OCI-LY7 (cell line): ENCODE measurements around the gene LRTM1. TPM values are rescaled to one million over a fixed set of nuclear protein-coding genes. Genes with fewer than 3 reads are reported as not detected.

Experiments used
- BruUV-seq: library from RNA; stranded (reverse); fragments of 400-500 nt; replicated peaks from 2 replicates; lab custom pipeline; 2021; lab: Mats Ljungman, UMichigan
- CTCF ChIA-PET: fragments of 300-600 bp; sonication (Branson Sonifier 250); formaldehyde crosslinking; loops from one replicate; lab custom pipeline; 2022; ENCODE audit warnings: antibody characterized with exemption; ENCODE audit not compliant: unreplicated experiment; lab: Charles Lee
- POLR2A ChIA-PET: fragments of 300-600 bp; sonication (Branson Sonifier 250); formaldehyde crosslinking; loops from one replicate; lab custom pipeline; 2022; ENCODE audit warnings: antibody characterized with exemption; lab: Charles Lee
- DNase-seq: peaks from one replicate; pipeline ENCODE4 v3.0.0-alpha.2; 2015; ENCODE audit warnings: low spot score
- H2AFZ ChIP-seq: fragments of 200-600 bp; sonication (generic), shearing (Covaris generic); 2 replicates; pipeline ENCODE4 v1.6.1; 2014; ENCODE audit warnings: mild to moderate bottlenecking, antibody characterized with exemption, low read length, moderate library complexity
- H3K27ac ChIP-seq: fragments of 200-600 bp; sonication (generic); 2 replicates; pipeline ENCODE4 v1.5.1; 2014; ENCODE audit warnings: mixed run types, low read depth, mild to moderate bottlenecking, moderate library complexity, low read length, inconsistent platforms; ENCODE audit not compliant: poor library complexity, severe bottlenecking
- H3K36me3 ChIP-seq: fragments of 200-600 bp; sonication (generic); 2 replicates; pipeline ENCODE4 v1.6.1; 2014; ENCODE audit warnings: mild to moderate bottlenecking, antibody characterized with exemption, low read length, moderate library complexity, mixed read lengths; ENCODE audit not compliant: insufficient read depth
- H3K4me1 ChIP-seq: fragments of 200-600 bp; sonication (generic); 2 replicates; pipeline ENCODE4 v1.5.1; 2014; ENCODE audit warnings: mild to moderate bottlenecking, low read length; ENCODE audit not compliant: insufficient read depth, poor library complexity, severe bottlenecking
- H3K4me2 ChIP-seq: fragments of 200-600 bp; sonication (generic); 2 replicates; pipeline ENCODE4 v1.6.1; 2014; ENCODE audit warnings: mild to moderate bottlenecking, low read length
- H3K4me3 ChIP-seq: fragments of 200-600 bp; sonication (generic); 2 replicates; pipeline ENCODE4 v1.5.1; 2014; ENCODE audit warnings: mild to moderate bottlenecking, low read depth, low read length; ENCODE audit not compliant: poor library complexity, severe bottlenecking
- H3K79me2 ChIP-seq: fragments of 200-600 bp; sonication (generic); 2 replicates; pipeline ENCODE4 v1.6.1; 2016; ENCODE audit warnings: low read depth, mild to moderate bottlenecking, low read length, moderate library complexity, mixed read lengths; ENCODE audit not compliant: insufficient read depth
- H3K9me2 ChIP-seq: fragments of 200-600 bp; sonication (generic); 2 replicates; pipeline ENCODE4 v1.6.1; 2016; ENCODE audit warnings: mild to moderate bottlenecking, low read length, mixed read lengths; ENCODE audit not compliant: insufficient read depth
- H3K9me3 ChIP-seq: fragments of 200-600 bp; sonication (generic); 2 replicates; pipeline ENCODE4 v1.6.1; 2014; ENCODE audit warnings: mild to moderate bottlenecking, mixed run types, low read length, mixed read lengths
- H4K20me1 ChIP-seq: fragments of 200-600 bp; sonication (generic); 2 replicates; pipeline ENCODE4 v1.6.1; 2014; ENCODE audit warnings: mild to moderate bottlenecking, antibody characterized with exemption, low read length, moderate library complexity, mixed read lengths; ENCODE audit not compliant: insufficient read depth
- CTCF ChIP-seq: fragments of 200-600 bp; sonication (generic); conservative IDR thresholded peaks from 2 replicates; pipeline ENCODE4 v1.5.1; 2014; ENCODE audit warnings: mild to moderate bottlenecking, antibody characterized with exemption, low read length, moderate library complexity, mixed read lengths
- EZH2phosphoT487 ChIP-seq: fragments of 200-600 bp; sonication (generic); IDR thresholded peaks from 2 replicates; pipeline ENCODE4 v1.6.1; 2018; ENCODE audit warnings: low read depth, borderline replicate concordance, mild to moderate bottlenecking, mixed run types, antibody characterized with exemption, low read length, moderate library complexity, mixed read lengths
- intact Hi-C: fragments of 100-400 bp; cut with micrococcal nuclease; formaldehyde crosslinking; loops from one replicate; pipeline ENCODE4 v1.10.0; 2022; ENCODE audit not compliant: unreplicated experiment
- total RNA-seq, 2 experiments: library from RNA; depleted of rRNA in 1 of 2; stranded (reverse); fragments of >200 nt in 1 of 2; shearing (Covaris generic) in 1 of 2; gene quantifications; 2 replicates each; pipeline ENCODE4 v1.2.3, GENCODE V29; 2014 to 2022

Gene LRTM1
- total RNA-seq, 2 experiments from 2014 or later, result not detected

GRCh38 chr3:54955496-54955895 lies 27.6 kb upstream of the LRTM1 start:
- Histone ChIP-seq H3K4me2 (no peak overlapping the region), H3K27ac (no peak overlapping the region), H2AFZ (no peak overlapping the region), H4K20me1 (no peaks in the 10 kb centered on the region), H3K9me3 (no peaks in the 10 kb centered on the region), H3K9me2 (no peaks in the 10 kb centered on the region), H3K36me3 (no peaks in the 10 kb centered on the region), H3K79me2 (no peaks in the 10 kb centered on the region), H3K4me3 (no peak overlapping the region), H3K4me1 (no peaks in the 10 kb centered on the region)
- CTCF ChIA-PET, result no interaction called here
- intact Hi-C loops, result no loop called here
- POLR2A ChIA-PET, result no interaction called here
- no TSS peak for BruUV-seq
- TF ChIP-seq EZH2phosphoT487 (no peak), CTCF (no peak)
- DNase-seq, result no peak

- intact Hi-C loops, result no loop called here
- Histone ChIP-seq H3K4me2 (no peak overlapping the region), H3K9me2 (no peaks in the 10 kb centered on the region), H3K79me2 (no peaks in the 10 kb centered on the region), H3K4me1 (no peaks in the 10 kb centered on the region), H2AFZ (no peak overlapping the region), H3K27ac (no peak overlapping the region), H3K9me3 (no peaks in the 10 kb centered on the region), H3K4me3 (no peak overlapping the region), H3K36me3 (no peaks in the 10 kb centered on the region), H4K20me1 (no peaks in the 10 kb centered on the region)
- no peak for DNase-seq
- ChIA-PET CTCF (no interaction called here), POLR2A (interaction anchor here (1.0 kb wide), 1 partner anchor 30 kb away, joined by 3 read pairs; no protein-coding TSS in a partner anchor)
- TF ChIP-seq CTCF, result no peak
- no peak for TF ChIP-seq EZH2phosphoT487
- BruUV-seq, result no TSS peak
Observed at GRCh38 chr3:54954521-54954920, 26.7 kb upstream of the LRTM1 start.

DNA sequence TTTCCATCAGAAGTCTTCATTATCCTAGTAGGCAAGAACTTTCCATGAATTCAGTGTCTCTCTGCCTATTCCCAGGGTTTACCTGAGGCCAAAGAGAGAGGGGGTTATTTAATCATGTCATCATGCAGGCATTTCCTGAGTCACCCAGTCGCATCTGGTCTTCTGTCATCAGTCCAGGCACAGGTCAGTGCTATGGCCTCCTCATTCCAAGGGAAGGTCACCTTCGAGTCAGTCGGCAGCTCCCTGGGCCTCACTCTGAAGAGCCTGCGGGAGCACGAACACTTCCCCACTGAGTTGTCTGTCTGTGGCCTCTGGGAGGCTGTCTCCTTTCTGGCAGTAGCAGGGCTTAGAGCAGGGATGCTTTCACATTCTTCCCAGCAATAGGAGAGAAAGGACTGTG lies 26.2 kb upstream of the LRTM1 start:
- POLR2A ChIA-PET, result interaction anchor here (0.6 to 1.0 kb wide), 2 partner anchors 31 to 483 kb away, joined by 3 read pairs; no protein-coding TSS in a partner anchor
- BruUV-seq, result no TSS peak
- H3K4me2 ChIP-seq, result no peak overlapping the region

More for the DNA sequence above, 26.2 kb upstream of the LRTM1 start:
- H2AFZ ChIP-seq, result no peak overlapping the region
- H4K20me1 ChIP-seq, result no peaks in the 10 kb centered on the region
- DNase-seq, result no peak
- no peaks in the 10 kb centered on the region for H3K36me3 ChIP-seq
- H3K27ac ChIP-seq, result no peak overlapping the region
- no peaks in the 10 kb centered on the region for H3K9me3 ChIP-seq
- no peak for TF ChIP-seq CTCF
- TF ChIP-seq EZH2phosphoT487, result no peak
- no peaks in the 10 kb centered on the region for H3K9me2 ChIP-seq
- CTCF ChIA-PET, result no interaction called here
- intact Hi-C loops, result no loop called here
- H3K79me2 ChIP-seq, result no peaks in the 10 kb centered on the region
- no peak overlapping the region for H3K4me3 ChIP-seq
- H3K4me1 ChIP-seq, result no peaks in the 10 kb centered on the region
